BLaER1 treated with 17β-estradiol and CSF1 and Interleukin-3, amounts not matched to agents 10 nM and 100 nM (cell line): ENCODE measurements around the gene ZFR2.

ENCODE experiments used
- H3K27ac ChIP-seq, 11 experiments: shearing (Covaris generic); formaldehyde crosslinking; 2 replicates each; pipeline ENCODE4 v1.8.1; 2022
- H3K27me3 ChIP-seq, 11 experiments: shearing (Covaris generic); formaldehyde crosslinking; 2 replicates each; pipeline ENCODE4 v1.8.1; 2022
- H3K36me3 ChIP-seq, 11 experiments: shearing (Covaris generic); formaldehyde crosslinking; 2 replicates each; pipeline ENCODE4 v1.8.1; 2022
- H3K4me1 ChIP-seq, 10 experiments: shearing (Covaris generic); formaldehyde crosslinking; 2 replicates each; pipeline ENCODE4 v1.8.1; 2022
- H3K4me2 ChIP-seq, 11 experiments: shearing (Covaris generic); formaldehyde crosslinking; 2 replicates each; pipeline ENCODE4 v1.8.1; 2022
- H3K4me3 ChIP-seq, 10 experiments: shearing (Covaris generic); formaldehyde crosslinking; 2 replicates each; pipeline ENCODE4 v1.8.1; 2022
- H3K9ac ChIP-seq, 11 experiments: shearing (Covaris generic); formaldehyde crosslinking; 2 replicates each; pipeline ENCODE4 v1.8.1; 2022
- H3K9me3 ChIP-seq, 11 experiments: shearing (Covaris generic); formaldehyde crosslinking; replicated peaks in 1 of 11; 2 replicates each; pipeline ENCODE4 v1.8.1; 2022
- H4K20me1 ChIP-seq, 11 experiments: shearing (Covaris generic); formaldehyde crosslinking; 2 replicates each; pipeline ENCODE4 v1.8.1; 2022
- Cebpa-rat ChIP-seq, 11 experiments: shearing (Covaris generic); IDR thresholded peaks; 2 replicates each; pipeline ENCODE4 v1.8.1; 2022

Gene ZFR2

GRCh38 chr19:3834349-3835054 is 34.3 kb downstream of the ZFR2 start:
- Histone ChIP-seq H3K27ac (no peak overlapping the region), H3K4me3 (no peak overlapping the region), H3K4me1 (peaks cover 0 to 22% (median 17%) of the 10 kb centered on the region in 10 experiments; a peak in 15 of 20 replicates), H3K9me3 (peaks cover 13 to 20% (median 16%) of the 10 kb centered on the region in 11 experiments; a peak in 17 of 22 replicates), H3K9ac (no peak overlapping the region), H4K20me1 (no peaks in the 10 kb centered on the region), H3K27me3 (peaks cover 0 to 14% (median 0%) of the 10 kb centered on the region in 11 experiments; a peak in 4 of 22 replicates), H3K4me2 (no peak overlapping the region), H3K36me3 (no peaks in the 10 kb centered on the region)
- TF ChIP-seq Cebpa-rat (IDR thresholded peaks at IDR 0.05), result no peak

- Histone ChIP-seq H3K4me2 (no peak overlapping the region), H3K9me3 (peaks cover 13 to 20% (median 16%) of the 10 kb centered on the region in 11 experiments; a peak in 17 of 22 replicates), H3K4me1 (peaks cover under 1 to 22% (median 17%) of the 10 kb centered on the region in 10 experiments; a peak in 17 of 20 replicates), H3K9ac (no peak overlapping the region), H3K27me3 (peaks cover 0 to 14% (median 0%) of the 10 kb centered on the region in 11 experiments; a peak in 4 of 22 replicates), H3K4me3 (no peak overlapping the region), H3K27ac (no peak overlapping the region), H3K36me3 (no peaks in the 10 kb centered on the region), H4K20me1 (no peaks in the 10 kb centered on the region)
- no peak for TF ChIP-seq Cebpa-rat (IDR thresholded peaks at IDR 0.05)
Measured at GRCh38 chr19:3833578-3834348, 35.1 kb downstream of the ZFR2 start.

GRCh38 chr19:3832001-3832400 is 36.8 kb downstream of the ZFR2 start:
- Histone ChIP-seq H4K20me1 (no peaks in the 10 kb centered on the region), H3K9ac (no peak overlapping the region), H3K36me3 (no peaks in the 10 kb centered on the region), H3K9me3 (peaks cover 2 to 6% (median 3%) of the 10 kb centered on the region in 11 experiments; a peak in 16 of 22 replicates), H3K27ac (no peak overlapping the region), H3K4me3 (no peak overlapping the region), H3K4me2 (peak overlapping the region in 9 of 11 experiments; percentile 31 to 82 (median 63); a peak in 13 of 22 replicates), H3K27me3 (peaks cover 0 to 14% (median 0%) of the 10 kb centered on the region in 11 experiments; a peak in 4 of 22 replicates), H3K4me1 (peaks cover 7 to 22% (median 18%) of the 10 kb centered on the region in 10 experiments; a peak in 19 of 20 replicates)
- no peak for TF ChIP-seq Cebpa-rat (IDR thresholded peaks at IDR 0.05)

- Histone ChIP-seq H3K4me3 (no peak overlapping the region), H3K9me3 (peaks cover 0 to 2% (median 0%) of the 10 kb centered on the region in 11 experiments; a peak in 4 of 22 replicates), H4K20me1 (no peaks in the 10 kb centered on the region), H3K36me3 (no peaks in the 10 kb centered on the region), H3K9ac (0 out of 22 replicates have a peak overlapping the region, but pooled peaks of 1 of the 11 experiments have one; percentile 33), H3K4me2 (peak overlapping the region in 10 of 11 experiments; percentile 19 to 82 (median 62); a peak in 17 of 22 replicates), H3K27ac (no peak overlapping the region), H3K27me3 (peaks cover 0 to 14% (median 0%) of the 10 kb centered on the region in 11 experiments; a peak in 4 of 22 replicates), H3K4me1 (peaks cover 7 to 22% (median 18%) of the 10 kb centered on the region in 10 experiments; a peak in 19 of 20 replicates)
- no peak for TF ChIP-seq Cebpa-rat (IDR thresholded peaks at IDR 0.05)
Measured at GRCh38 chr19:3831601-3832000, 37.2 kb downstream of the ZFR2 start.

- Histone ChIP-seq H4K20me1 (no peaks in the 10 kb centered on the region), H3K27ac (no peak overlapping the region), H3K4me3 (no peak overlapping the region), H3K4me1 (peaks cover 7 to 22% (median 19%) of the 10 kb centered on the region in 10 experiments; a peak in 19 of 20 replicates), H3K27me3 (peaks cover 0 to 14% (median 0%) of the 10 kb centered on the region in 11 experiments; a peak in 4 of 22 replicates), H3K9ac (0 out of 22 replicates have a peak overlapping the region, but pooled peaks of 1 of the 11 experiments have one; percentile 33), H3K4me2 (peak overlapping the region in 9 of 11 experiments; percentile 31 to 82 (median 63); a peak in 18 of 22 replicates), H3K36me3 (no peaks in the 10 kb centered on the region), H3K9me3 (no peaks in the 10 kb centered on the region)
- no peak for TF ChIP-seq Cebpa-rat (IDR thresholded peaks at IDR 0.05)
Measured at GRCh38 chr19:3830621-3831589, 37.9 kb downstream of the ZFR2 start.

GRCh38 chr19:3827306-3827705 is 41.5 kb downstream of the ZFR2 start:
- H3K4me1 ChIP-seq, result peaks cover 7 to 30% (median 22%) of the 10 kb centered on the region in 10 experiments; a peak in 19 of 20 replicates
- no peak overlapping the region for H3K4me2 ChIP-seq
- no peak overlapping the region for H3K27ac ChIP-seq
- H3K9ac ChIP-seq, result no peak overlapping the region
- no peak overlapping the region for H3K4me3 ChIP-seq
- H4K20me1 ChIP-seq, result no peaks in the 10 kb centered on the region
- H3K27me3 ChIP-seq, result peaks cover 0 to 14% (median 0%) of the 10 kb centered on the region in 11 experiments; a peak in 4 of 22 replicates
- H3K9me3 ChIP-seq, result no peaks in the 10 kb centered on the region
- no peak for TF ChIP-seq Cebpa-rat (IDR thresholded peaks at IDR 0.05)
- no peaks in the 10 kb centered on the region for H3K36me3 ChIP-seq

- peaks cover 0 to 5% (median 0%) of the 10 kb centered on the region in 11 experiments; a peak in 2 of 22 replicates for H3K27me3 ChIP-seq
- TF ChIP-seq Cebpa-rat (IDR thresholded peaks at IDR 0.05), result no peak
- H3K9ac ChIP-seq, result no peak overlapping the region
- no peak overlapping the region for H3K4me2 ChIP-seq
- no peaks in the 10 kb centered on the region for H3K36me3 ChIP-seq
- peaks cover 10 to 23% (median 17%) of the 10 kb centered on the region in 10 experiments; a peak in 19 of 20 replicates for H3K4me1 ChIP-seq
- no peaks in the 10 kb centered on the region for H4K20me1 ChIP-seq
- H3K27ac ChIP-seq, result no peak overlapping the region
- no peak overlapping the region for H3K4me3 ChIP-seq
- H3K9me3 ChIP-seq, result no peaks in the 10 kb centered on the region
Measured at GRCh38 chr19:3826163-3826562, 42.7 kb downstream of the ZFR2 start.
